ENCODE measurements around the gene ERN1. TPM values are rescaled to one million over a fixed set of nuclear protein-coding genes. Genes with fewer than 3 reads are reported as not detected.

Gene ERN1
- total RNA-seq, 1 experiment from 2014 or later: 79.5 TPM

GRCh38 chr17:64103391-64104364, 26.3 kb downstream of the ERN1 start:
- H3K4me3 Mint-ChIP-seq (ENCODE audit: unreplicated experiment): no peak overlapping the region
- H3K4me1 Mint-ChIP-seq (ENCODE audit: insufficient read depth, unreplicated experiment): peaks cover 12% of the 10 kb centered on the region
- H3K27ac Mint-ChIP-seq (ENCODE audit: low read depth, unreplicated experiment): peak overlapping the region; percentile 49
- POLR2A ChIA-PET: interaction anchor here (0.6 to 4.1 kb wide), 4 partner anchors 11 to 29 kb away, joined by 3 to 39 read pairs (median 3); no protein-coding TSS in a partner anchor
- CTCF ChIA-PET: interaction anchor here (0.7 kb wide), 2 partner anchors 24 to 49 kb away, joined by 3 read pairs; no protein-coding TSS in a partner anchor
- H3K36me3 Mint-ChIP-seq (ENCODE audit: insufficient read depth, unreplicated experiment): peaks cover 6% of the 10 kb centered on the region
- no peaks in the 10 kb centered on the region for H3K9me3 Mint-ChIP-seq (ENCODE audit: unreplicated experiment)
- intact Hi-C loops (cut with micrococcal nuclease): no loop called here
- TF ChIP-seq CTCF (IDR thresholded peaks at IDR 0.05; ENCODE audit: unreplicated experiment): no peak
- H3K27me3 Mint-ChIP-seq (ENCODE audit: insufficient read depth, unreplicated experiment): no peaks in the 10 kb centered on the region
- DNase-seq (ENCODE audit: unreplicated experiment): peak; percentile 73
- BruUV-seq (replicated peaks): no TSS peak

GRCh38 chr17:64102627-64103390, 27.1 kb downstream of the ERN1 start:
- Mint-ChIP-seq H3K27me3 (ENCODE audit: insufficient read depth, unreplicated experiment) (no peaks in the 10 kb centered on the region), H3K4me1 (ENCODE audit: insufficient read depth, unreplicated experiment) (peaks cover 14% of the 10 kb centered on the region), H3K27ac (ENCODE audit: low read depth, unreplicated experiment) (no peak overlapping the region), H3K4me3 (ENCODE audit: unreplicated experiment) (no peak overlapping the region), H3K36me3 (ENCODE audit: insufficient read depth, unreplicated experiment) (peaks cover 6% of the 10 kb centered on the region), H3K9me3 (ENCODE audit: unreplicated experiment) (no peaks in the 10 kb centered on the region)
- no TSS peak for BruUV-seq (replicated peaks)
- CTCF ChIA-PET: interaction anchor here (0.6 to 1.0 kb wide), 2 partner anchors 45 to 75 kb away, joined by 3 read pairs; no protein-coding TSS in a partner anchor
- TF ChIP-seq CTCF (IDR thresholded peaks at IDR 0.05; ENCODE audit: unreplicated experiment): no peak
- intact Hi-C loops (cut with micrococcal nuclease): no loop called here
- no peak for DNase-seq (ENCODE audit: unreplicated experiment)
- POLR2A ChIA-PET: interaction anchor here (0.6 to 4.1 kb wide), 2 partner anchors 12 to 20 kb away, joined by 3 to 39 read pairs; no protein-coding TSS in a partner anchor

- no peak for DNase-seq (ENCODE audit: unreplicated experiment)
- ChIA-PET POLR2A (interaction anchor here (3.1 to 9.3 kb wide), 3 partner anchors 13 to 46 kb away, joined by 20 to 111 read pairs (median 48); no protein-coding TSS in a partner anchor), CTCF (interaction anchor here (0.6 kb wide), 1 partner anchor 928 kb away, joined by 3 read pairs; no protein-coding TSS in a partner anchor)
- H3K4me3 Mint-ChIP-seq (ENCODE audit: unreplicated experiment): no peak overlapping the region
- intact Hi-C loops (cut with micrococcal nuclease): no loop called here
- peaks cover 21% of the 10 kb centered on the region for H3K36me3 Mint-ChIP-seq (ENCODE audit: insufficient read depth, unreplicated experiment)
- H3K27me3 Mint-ChIP-seq (ENCODE audit: insufficient read depth, unreplicated experiment): no peaks in the 10 kb centered on the region
- no peak for TF ChIP-seq CTCF (IDR thresholded peaks at IDR 0.05; ENCODE audit: unreplicated experiment)
- H3K9me3 Mint-ChIP-seq (ENCODE audit: unreplicated experiment): no peaks in the 10 kb centered on the region
- BruUV-seq (replicated peaks): no TSS peak
- no peak overlapping the region for H3K27ac Mint-ChIP-seq (ENCODE audit: low read depth, unreplicated experiment)
- H3K4me1 Mint-ChIP-seq (ENCODE audit: insufficient read depth, unreplicated experiment): peaks cover 26% of the 10 kb centered on the region
Measured at GRCh38 chr17:64099543-64099942, 30.4 kb downstream of the ERN1 start.
